Activated CD4-positive, alpha-beta T cell treated with anti-CD3 and anti-CD28 coated beads, Interleukin-10, Interleukin-2, amounts not matched to agents 100 ng/mL and 50 ng/mL, durations not matched to agents 16 hours and 8 hours (primary cell): ENCODE data around the gene TLR2.
A peak's percentile ranks its signal among the peaks of the same experiment; 100 is the strongest.

ENCODE experiments used
- DNase-seq: peaks from one replicate; pipeline ENCODE4 v3.0.0-alpha.2; 2020

TLR2 gene, protein sequence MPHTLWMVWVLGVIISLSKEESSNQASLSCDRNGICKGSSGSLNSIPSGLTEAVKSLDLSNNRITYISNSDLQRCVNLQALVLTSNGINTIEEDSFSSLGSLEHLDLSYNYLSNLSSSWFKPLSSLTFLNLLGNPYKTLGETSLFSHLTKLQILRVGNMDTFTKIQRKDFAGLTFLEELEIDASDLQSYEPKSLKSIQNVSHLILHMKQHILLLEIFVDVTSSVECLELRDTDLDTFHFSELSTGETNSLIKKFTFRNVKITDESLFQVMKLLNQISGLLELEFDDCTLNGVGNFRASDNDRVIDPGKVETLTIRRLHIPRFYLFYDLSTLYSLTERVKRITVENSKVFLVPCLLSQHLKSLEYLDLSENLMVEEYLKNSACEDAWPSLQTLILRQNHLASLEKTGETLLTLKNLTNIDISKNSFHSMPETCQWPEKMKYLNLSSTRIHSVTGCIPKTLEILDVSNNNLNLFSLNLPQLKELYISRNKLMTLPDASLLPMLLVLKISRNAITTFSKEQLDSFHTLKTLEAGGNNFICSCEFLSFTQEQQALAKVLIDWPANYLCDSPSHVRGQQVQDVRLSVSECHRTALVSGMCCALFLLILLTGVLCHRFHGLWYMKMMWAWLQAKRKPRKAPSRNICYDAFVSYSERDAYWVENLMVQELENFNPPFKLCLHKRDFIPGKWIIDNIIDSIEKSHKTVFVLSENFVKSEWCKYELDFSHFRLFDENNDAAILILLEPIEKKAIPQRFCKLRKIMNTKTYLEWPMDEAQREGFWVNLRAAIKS

GRCh38 chr4:153684182-153684970 is at the start of gene TLR2:
TSS of gene TLR2 (plus strand) at chr4:153684280. CDS start at chr4:153702908, 18,628 bp downstream.
- DNase-seq = peak; percentile 38

- peak; percentile 23 for DNase-seq
Observed at GRCh38 chr4:153634738-153635353, 49.2 kb upstream of the TLR2 start.

- no peak for DNase-seq
Observed at GRCh38 chr4:153635846-153636245, 48.2 kb upstream of the TLR2 start.

- DNase-seq = no peak
Observed at GRCh38 chr4:153637201-153637600, 46.9 kb upstream of the TLR2 start.

DNA sequence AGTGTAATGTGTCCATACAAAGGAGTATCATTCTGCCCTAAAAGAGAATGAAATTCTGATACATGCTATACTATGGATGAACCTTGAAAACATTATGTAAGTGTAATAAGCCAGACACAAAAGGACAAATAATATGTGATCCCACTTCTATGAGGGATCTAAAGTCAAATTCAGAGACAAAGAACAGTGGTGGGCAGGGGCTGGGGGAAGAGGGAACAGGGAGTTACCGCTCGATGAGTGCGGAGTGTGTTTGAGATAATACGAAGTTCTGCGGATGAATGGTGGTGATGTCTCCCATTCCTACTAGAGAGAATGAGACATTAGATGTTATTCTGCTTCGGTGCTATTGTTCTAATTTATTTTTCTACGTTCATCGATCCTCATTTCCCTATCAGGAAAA is 46.1 kb upstream of the TLR2 start:
- no peak for DNase-seq

DNA sequence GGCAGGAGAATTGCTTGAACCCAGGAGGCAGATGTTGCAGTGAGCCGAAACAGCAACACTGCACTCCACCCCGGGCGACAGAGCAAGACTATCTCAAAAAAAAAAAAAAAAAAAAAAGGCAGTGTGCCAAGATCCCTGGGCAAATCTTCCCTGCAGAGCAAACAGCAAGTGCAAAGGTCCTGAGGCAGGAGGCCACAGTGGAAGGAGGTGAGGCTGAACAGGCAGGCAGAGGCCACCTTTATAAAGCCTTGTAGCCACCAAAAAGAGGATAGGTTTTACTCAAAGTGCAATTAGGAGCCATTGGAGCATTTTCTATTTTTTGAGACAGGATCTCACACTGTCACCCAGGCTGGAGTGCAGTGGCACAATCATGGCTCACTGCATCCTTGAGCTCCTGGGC is 45.1 kb upstream of the TLR2 start:
- DNase-seq = no peak

- no peak for DNase-seq
Observed at GRCh38 chr4:153639833-153640802, 44.0 kb upstream of the TLR2 start.

GRCh38 chr4:153641532-153641931 is 42.5 kb upstream of the TLR2 start:
- DNase-seq = no peak

- peak; percentile 73 for DNase-seq
Observed at GRCh38 chr4:153643406-153644383, 40.4 kb upstream of the TLR2 start.

DNA sequence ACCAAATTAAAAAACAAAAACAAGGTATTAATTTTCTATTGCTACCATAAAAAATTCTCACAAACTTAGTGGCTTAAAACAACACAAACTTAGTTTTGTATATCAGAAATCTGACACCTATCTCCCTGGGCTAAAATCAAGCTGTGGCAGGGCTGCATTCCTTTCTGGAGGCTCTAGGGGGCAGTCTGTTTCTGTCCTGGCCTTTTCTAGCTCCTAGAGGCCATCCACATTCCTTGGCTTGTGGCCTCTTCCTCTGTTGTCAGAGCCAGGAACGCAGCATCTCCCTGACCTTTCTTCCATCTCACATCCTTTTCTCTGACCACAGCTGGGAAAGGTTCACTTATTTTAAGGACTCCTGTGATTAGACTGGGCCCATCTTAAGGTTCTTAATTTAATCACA is 38.9 kb upstream of the TLR2 start:
- peak; percentile 37 for DNase-seq

- DNase-seq = no peak
Observed at GRCh38 chr4:153646261-153646660, 37.8 kb upstream of the TLR2 start.

- DNase-seq = no peak
Observed at GRCh38 chr4:153646978-153647377, 37.1 kb upstream of the TLR2 start.

- no peak for DNase-seq
Observed at GRCh38 chr4:153647975-153648374, 36.1 kb upstream of the TLR2 start.

DNA sequence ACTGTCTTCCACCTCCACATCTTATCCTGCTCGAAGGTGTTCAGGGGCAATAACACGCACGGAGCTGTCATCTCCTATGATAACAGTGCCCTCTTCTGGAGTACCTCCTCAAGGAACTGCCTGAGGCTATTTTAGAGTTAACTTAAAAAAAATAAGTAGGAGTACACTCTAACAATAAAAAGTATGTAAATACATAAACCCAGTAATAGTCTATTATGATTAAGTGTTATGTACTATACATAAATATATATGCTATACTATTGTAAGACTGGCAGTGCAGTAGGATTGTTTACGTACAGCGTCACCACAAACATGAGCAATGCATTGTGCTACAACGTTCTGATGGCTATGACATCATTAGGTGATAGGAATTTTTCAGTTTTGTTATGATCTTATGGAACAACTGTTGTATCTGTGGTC is 34.5 kb upstream of the TLR2 start:
- peak; percentile 49 for DNase-seq

DNA sequence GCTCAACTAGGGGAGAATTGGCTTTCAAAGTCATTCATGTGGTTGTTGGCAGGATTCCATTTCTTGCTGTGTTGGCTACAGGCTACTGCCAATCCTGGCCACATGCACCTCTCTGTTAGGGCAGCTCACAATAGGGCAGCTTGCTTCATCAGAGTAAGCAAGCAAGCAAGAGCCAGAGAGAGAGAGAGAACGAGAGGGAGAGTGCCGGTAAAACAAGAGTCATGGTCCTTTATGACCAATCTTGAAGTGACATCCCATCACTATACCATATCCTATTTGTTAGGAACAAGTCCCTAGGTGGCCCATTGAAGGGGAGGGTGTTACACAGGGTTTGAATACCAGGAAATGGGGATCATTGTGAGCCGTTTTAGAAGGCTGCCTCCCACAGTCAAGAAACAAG is 33.0 kb upstream of the TLR2 start:
- DNase-seq = no peak

DNA sequence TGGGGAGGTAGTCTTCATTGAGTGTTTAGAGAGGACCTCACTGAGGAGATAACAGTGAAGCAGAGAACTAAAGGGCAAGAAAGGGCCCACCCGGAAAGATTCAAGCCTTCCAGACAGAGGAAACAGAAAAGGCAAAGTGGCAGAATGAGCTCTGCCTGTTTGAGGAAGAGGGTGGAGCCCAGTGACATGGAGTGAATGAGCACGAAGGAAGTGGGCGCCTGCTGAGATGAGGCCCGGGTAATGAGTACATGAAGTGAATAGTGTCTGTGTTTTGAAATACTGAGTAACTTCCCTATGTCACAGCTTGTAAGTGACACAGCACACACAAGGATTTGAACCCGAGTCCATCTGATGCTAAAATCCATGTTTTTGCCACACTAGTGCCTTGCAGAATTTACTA is 32.5 kb upstream of the TLR2 start:
- DNase-seq = peak; percentile 61

DNA sequence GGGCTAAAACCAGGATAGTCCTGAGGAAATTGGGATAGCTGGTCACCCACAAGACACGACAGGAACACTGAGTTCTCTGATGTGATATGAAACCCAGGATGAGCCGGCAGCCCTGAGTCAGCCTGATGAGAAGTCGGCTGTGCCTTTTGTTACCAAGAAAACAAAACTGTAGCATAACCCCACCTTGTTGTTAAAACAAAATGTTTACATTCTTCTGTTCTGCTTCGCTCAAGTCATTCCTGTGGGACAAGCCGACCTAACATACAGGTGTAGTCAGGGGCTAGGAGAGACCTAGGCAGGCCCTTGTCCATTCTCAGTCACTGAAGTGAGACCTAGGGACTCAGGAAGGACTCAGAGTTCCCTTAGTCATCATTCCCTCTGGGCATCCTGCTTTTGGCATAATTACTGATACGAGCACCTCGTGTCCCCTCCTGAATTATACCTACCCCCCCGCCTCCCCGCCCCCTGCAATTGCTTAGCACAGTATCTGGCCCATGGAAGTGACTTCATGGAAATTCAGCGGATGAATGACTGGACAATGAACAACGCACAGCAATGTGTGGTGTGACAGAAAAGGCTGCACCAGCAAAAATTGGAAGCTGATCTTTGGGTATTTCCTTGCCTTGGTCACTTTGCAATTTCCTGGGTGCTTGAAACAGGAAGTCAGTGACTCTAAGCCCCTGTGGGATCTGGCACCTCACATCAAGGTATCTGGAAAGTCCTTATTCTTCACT is 31.9 kb upstream of the TLR2 start:
- DNase-seq = no peak

DNA sequence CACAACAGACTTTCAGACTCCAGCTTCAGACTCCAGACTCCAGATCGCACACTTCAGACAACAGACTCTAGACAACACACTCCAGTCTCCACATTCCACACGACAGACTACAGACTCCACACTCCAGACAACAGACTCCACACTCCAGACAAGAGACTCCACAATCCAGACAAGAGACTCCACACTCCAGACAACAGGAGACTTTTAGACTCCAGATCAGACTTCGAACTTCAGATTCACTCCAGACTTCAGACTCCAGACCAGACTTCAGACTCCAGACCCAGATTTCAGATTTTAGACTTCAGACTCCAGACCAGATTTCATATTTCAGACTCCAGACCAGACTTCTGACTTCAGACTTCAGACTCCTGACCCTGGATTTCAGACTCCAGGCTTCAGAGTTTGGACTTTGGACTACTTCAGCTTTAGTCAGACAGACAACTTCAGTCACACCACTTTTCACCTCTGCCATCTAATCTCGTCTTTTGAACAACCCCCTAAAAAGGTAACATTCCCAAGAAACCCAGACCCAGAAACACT is 29.0 kb upstream of the TLR2 start:
- no peak for DNase-seq

DNA sequence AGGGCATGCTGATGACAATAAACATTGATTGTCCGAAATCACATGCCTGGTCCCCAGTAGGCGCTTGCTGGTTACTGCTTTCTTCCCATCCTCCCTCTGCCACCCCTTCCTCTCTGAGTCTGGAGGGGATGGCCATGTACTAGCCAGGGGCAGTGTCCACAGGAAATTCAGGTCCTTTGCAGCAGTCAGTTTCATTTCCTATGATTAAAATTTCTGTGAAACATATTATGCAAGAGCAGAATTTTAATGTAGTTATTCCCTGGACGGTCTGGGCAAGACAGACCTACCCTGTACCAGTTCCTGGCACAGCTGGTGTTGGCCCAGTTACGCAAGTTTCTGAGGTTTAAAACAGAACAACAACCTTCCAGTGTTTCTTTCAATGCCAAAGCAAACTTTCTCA is 28.2 kb upstream of the TLR2 start:
- DNase-seq = no peak
